ENCODE measurements around the gene SPAG6. TPM values are rescaled to one million over a fixed set of nuclear protein-coding genes. Genes with fewer than 3 reads are reported as not detected.

Gene SPAG6
- total and polyA plus RNA-seq, 9 of the 15 experiments (the other 6 are each of a cell fraction or from before 2014, with no cell fraction given): 3.5 to 23.1 (median 11.8) TPM

DNA sequence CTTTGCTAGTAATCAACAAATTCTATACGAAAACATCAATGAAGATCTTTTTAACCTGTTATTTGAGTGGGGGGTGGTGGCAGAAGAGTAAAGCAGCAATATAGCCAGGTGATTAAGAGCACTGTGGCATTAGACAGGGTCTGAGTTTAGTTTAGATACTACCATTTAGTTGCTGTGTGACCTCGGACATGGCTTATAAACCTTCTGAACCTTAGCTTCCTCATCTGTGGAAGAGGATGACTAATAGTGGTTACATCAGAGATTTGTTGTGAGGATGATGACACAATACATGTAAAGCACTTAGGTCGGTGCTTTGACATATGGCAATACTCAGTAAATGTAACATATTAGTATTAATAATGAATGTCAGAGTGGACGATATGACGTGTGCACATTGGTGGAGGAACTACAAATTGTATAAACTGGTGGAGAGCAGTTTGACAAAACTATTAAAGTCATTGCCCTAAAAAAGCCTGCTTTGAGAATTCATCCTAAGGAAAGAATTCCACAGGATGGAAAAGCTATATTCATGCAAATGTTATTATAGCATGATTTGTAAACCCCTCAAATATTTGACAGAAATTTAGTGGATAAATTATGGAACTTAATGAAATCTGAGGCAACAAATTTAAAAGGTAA is 24.3 kb downstream of the SPAG6 start (continued):
- TF ChIP-seq, protein P1, sequence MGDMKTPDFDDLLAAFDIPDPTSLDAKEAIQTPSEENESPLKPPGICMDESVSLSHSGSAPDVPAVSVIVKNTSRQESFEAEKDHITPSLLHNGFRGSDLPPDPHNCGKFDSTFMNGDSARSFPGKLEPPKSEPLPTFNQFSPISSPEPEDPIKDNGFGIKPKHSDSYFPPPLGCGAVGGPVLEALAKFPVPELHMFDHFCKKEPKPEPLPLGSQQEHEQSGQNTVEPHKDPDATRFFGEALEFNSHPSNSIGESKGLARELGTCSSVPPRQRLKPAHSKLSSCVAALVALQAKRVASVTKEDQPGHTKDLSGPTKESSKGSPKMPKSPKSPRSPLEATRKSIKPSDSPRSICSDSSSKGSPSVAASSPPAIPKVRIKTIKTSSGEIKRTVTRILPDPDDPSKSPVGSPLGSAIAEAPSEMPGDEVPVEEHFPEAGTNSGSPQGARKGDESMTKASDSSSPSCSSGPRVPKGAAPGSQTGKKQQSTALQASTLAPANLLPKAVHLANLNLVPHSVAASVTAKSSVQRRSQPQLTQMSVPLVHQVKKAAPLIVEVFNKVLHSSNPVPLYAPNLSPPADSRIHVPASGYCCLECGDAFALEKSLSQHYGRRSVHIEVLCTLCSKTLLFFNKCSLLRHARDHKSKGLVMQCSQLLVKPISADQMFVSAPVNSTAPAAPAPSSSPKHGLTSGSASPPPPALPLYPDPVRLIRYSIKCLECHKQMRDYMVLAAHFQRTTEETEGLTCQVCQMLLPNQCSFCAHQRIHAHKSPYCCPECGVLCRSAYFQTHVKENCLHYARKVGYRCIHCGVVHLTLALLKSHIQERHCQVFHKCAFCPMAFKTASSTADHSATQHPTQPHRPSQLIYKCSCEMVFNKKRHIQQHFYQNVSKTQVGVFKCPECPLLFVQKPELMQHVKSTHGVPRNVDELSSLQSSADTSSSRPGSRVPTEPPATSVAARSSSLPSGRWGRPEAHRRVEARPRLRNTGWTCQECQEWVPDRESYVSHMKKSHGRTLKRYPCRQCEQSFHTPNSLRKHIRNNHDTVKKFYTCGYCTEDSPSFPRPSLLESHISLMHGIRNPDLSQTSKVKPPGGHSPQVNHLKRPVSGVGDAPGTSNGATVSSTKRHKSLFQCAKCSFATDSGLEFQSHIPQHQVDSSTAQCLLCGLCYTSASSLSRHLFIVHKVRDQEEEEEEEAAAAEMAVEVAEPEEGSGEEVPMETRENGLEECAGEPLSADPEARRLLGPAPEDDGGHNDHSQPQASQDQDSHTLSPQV (IDR thresholded peaks at IDR 0.05): peak; percentile 35
- no peak for TF ChIP-seq EGR1 (conservative IDR thresholded peaks at IDR 0.05)
- TF ChIP-seq, protein P2, sequence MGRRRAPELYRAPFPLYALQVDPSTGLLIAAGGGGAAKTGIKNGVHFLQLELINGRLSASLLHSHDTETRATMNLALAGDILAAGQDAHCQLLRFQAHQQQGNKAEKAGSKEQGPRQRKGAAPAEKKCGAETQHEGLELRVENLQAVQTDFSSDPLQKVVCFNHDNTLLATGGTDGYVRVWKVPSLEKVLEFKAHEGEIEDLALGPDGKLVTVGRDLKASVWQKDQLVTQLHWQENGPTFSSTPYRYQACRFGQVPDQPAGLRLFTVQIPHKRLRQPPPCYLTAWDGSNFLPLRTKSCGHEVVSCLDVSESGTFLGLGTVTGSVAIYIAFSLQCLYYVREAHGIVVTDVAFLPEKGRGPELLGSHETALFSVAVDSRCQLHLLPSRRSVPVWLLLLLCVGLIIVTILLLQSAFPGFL (CRISPR knock-in tag; IDR thresholded peaks at IDR 0.05): no peak
- no peak for TF ChIP-seq RBM15 (IDR thresholded peaks at IDR 0.05; ENCODE audit: insufficient read depth, low read length)
- TF ChIP-seq SUPT5H (IDR thresholded peaks at IDR 0.05): no peak
- no peak for TF ChIP-seq NFIX (CRISPR knock-in tag; IDR thresholded peaks at IDR 0.05; ENCODE audit: low read depth)
- TF ChIP-seq, protein P3, sequence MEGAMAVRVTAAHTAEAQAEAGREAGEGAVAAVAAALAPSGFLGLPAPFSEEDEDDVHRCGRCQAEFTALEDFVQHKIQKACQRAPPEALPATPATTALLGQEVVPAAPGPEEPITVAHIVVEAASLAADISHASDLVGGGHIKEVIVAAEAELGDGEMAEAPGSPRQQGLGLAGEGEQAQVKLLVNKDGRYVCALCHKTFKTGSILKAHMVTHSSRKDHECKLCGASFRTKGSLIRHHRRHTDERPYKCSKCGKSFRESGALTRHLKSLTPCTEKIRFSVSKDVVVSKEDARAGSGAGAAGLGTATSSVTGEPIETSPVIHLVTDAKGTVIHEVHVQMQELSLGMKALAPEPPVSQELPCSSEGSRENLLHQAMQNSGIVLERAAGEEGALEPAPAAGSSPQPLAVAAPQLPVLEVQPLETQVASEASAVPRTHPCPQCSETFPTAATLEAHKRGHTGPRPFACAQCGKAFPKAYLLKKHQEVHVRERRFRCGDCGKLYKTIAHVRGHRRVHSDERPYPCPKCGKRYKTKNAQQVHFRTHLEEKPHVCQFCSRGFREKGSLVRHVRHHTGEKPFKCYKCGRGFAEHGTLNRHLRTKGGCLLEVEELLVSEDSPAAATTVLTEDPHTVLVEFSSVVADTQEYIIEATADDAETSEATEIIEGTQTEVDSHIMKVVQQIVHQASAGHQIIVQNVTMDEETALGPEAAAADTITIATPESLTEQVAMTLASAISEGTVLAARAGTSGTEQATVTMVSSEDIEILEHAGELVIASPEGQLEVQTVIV (CRISPR knock-in tag; IDR thresholded peaks at IDR 0.05; ENCODE audit: borderline replicate concordance): no peak
- TF ChIP-seq ARID1B (IDR thresholded peaks at IDR 0.05): peak; percentile 60
- TF ChIP-seq POLR2A (conservative IDR thresholded peaks at IDR 0.05): no peak
- TF ChIP-seq, protein P4, sequence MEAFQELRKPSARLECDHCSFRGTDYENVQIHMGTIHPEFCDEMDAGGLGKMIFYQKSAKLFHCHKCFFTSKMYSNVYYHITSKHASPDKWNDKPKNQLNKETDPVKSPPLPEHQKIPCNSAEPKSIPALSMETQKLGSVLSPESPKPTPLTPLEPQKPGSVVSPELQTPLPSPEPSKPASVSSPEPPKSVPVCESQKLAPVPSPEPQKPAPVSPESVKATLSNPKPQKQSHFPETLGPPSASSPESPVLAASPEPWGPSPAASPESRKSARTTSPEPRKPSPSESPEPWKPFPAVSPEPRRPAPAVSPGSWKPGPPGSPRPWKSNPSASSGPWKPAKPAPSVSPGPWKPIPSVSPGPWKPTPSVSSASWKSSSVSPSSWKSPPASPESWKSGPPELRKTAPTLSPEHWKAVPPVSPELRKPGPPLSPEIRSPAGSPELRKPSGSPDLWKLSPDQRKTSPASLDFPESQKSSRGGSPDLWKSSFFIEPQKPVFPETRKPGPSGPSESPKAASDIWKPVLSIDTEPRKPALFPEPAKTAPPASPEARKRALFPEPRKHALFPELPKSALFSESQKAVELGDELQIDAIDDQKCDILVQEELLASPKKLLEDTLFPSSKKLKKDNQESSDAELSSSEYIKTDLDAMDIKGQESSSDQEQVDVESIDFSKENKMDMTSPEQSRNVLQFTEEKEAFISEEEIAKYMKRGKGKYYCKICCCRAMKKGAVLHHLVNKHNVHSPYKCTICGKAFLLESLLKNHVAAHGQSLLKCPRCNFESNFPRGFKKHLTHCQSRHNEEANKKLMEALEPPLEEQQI (IDR thresholded peaks at IDR 0.05): peak; percentile 54
- TF ChIP-seq BRD4 (IDR thresholded peaks at IDR 0.05): no peak
- no peak for TF ChIP-seq CBX5 (IDR thresholded peaks at IDR 0.05; ENCODE audit: borderline replicate concordance, low read depth)
- no peak for TF ChIP-seq SREBF2 (CRISPR knock-in tag; IDR thresholded peaks at IDR 0.05)
- TF ChIP-seq ETV1 (tag; conservative IDR thresholded peaks at IDR 0.05; ENCODE audit: low read depth): peak; percentile 51; the same call in 1 of the 2 replicates
- peak; percentile 69 for TF ChIP-seq DPF2 (IDR thresholded peaks at IDR 0.05)
- peak; percentile 13; the same call in 1 of the 2 replicates for TF ChIP-seq NCOR1 (IDR thresholded peaks at IDR 0.05)
- TF ChIP-seq NEUROD1 (IDR thresholded peaks at IDR 0.05; ENCODE audit: borderline replicate concordance, low read depth, low read length, partially characterized antibody): no peak
- no peak for TF ChIP-seq NFRKB (IDR thresholded peaks at IDR 0.05; ENCODE audit: low read depth)
- TF ChIP-seq KDM4B (IDR thresholded peaks at IDR 0.05; ENCODE audit: borderline replicate concordance in 2 of 2, low read depth in 1 of 2): no peak
